HG02943 (cell line): ENCODE data around the gene TWIST1.

Experiments
- ATAC-seq: cut with Tn5 transposase; IDR thresholded peaks from one replicate; pipeline ENCODE4 v1.9.1; 2021; ENCODE audit warnings: mild to moderate bottlenecking, low read depth, moderate library complexity; ENCODE audit not compliant: unreplicated experiment

TWIST1 gene

GRCh38 chr7:19113855-19114550, 3.4 kb downstream of the TWIST1 start:
- ATAC-seq = no peak

- ATAC-seq = no peak
Measured at GRCh38 chr7:19113002-19113350, 4.5 kb downstream of the TWIST1 start.

- ATAC-seq = no peak
Measured at GRCh38 chr7:19112274-19113001, 5.0 kb downstream of the TWIST1 start.

- no peak for ATAC-seq
Measured at GRCh38 chr7:19111474-19112273, 5.8 kb downstream of the TWIST1 start.

GRCh38 chr7:19110776-19111175, 6.7 kb downstream of the TWIST1 start:
- no peak for ATAC-seq

GRCh38 chr7:19110026-19110730, 7.3 kb downstream of the TWIST1 start:
- no peak for ATAC-seq

- ATAC-seq = no peak
Measured at GRCh38 chr7:19109000-19109946, 8.2 kb downstream of the TWIST1 start.

- ATAC-seq = no peak
Measured at GRCh38 chr7:19107356-19108146, 9.9 kb downstream of the TWIST1 start.

GRCh38 chr7:19107081-19107355, 10.4 kb downstream of the TWIST1 start:
- ATAC-seq = no peak

GRCh38 chr7:19106241-19107080, 11.0 kb downstream of the TWIST1 start:
- no peak for ATAC-seq

- no peak for ATAC-seq
Measured at GRCh38 chr7:19105546-19105945, 11.9 kb downstream of the TWIST1 start.

- no peak for ATAC-seq
Measured at GRCh38 chr7:19104811-19105210, 12.6 kb downstream of the TWIST1 start.

GRCh38 chr7:19102884-19103283, 14.6 kb downstream of the TWIST1 start:
- ATAC-seq = no peak

- no peak for ATAC-seq
Measured at GRCh38 chr7:19101909-19102308, 15.5 kb downstream of the TWIST1 start.

- no peak for ATAC-seq
Measured at GRCh38 chr7:19101472-19101871, 16.0 kb downstream of the TWIST1 start.

GRCh38 chr7:19099924-19100323, 17.5 kb downstream of the TWIST1 start:
- no peak for ATAC-seq

- no peak for ATAC-seq
Measured at GRCh38 chr7:19099194-19099593, 18.2 kb downstream of the TWIST1 start.

GRCh38 chr7:19098510-19098909, 18.9 kb downstream of the TWIST1 start:
- ATAC-seq = no peak
